ENCODE results near the gene LAMB1. TPM values are rescaled to one million over a fixed set of nuclear protein-coding genes. Genes with fewer than 3 reads are reported as not detected.

Gene LAMB1
- total and polyA plus RNA-seq, 2 of the 13 experiments (the other 11 are each of a cell fraction or from before 2014, with no cell fraction given) = 109 to 124 TPM

DNA sequence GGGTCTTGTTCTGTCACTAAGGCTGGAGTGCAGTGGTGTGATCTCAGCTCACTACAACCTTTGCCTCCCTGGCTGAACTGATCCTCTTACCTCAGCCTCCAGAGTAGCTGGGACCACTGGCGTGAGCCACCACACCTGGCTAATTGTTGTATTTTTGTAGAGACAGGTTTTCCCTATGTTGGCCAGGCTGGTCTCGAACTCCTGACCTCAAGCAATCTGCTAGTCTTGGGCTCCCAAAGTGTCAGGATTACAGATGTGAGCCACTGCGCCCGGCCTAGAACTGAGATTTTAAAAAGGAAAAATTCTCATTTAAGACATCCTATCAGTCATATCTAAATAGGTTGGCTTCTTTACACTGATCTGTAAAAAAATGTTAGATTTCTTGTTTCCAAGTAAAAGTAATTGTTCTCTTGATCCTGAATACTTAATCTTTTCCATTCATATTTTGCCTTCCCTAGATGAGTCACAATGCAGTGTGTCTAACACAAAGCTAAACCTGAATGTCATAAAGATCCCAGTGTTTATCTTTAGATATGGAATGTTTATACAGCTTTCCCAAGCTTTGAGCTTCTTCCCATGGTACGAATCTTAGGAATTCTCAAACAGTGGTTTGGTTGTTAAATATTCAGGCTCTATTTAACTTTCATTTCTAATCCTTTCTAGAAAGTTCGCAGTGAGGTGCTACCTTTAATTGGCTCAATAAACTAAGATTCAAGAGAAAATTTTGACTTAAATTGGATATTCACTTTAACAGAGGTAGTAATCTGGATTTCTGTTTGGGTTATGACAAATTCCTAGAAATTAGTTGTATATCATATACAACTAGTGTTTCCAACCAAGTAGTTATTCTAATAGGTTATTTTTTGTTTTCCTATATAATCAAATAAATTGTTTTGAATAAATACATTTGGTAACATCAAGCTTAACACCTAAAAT, 12.1 kb upstream of the LAMB1 start (continued):
- TF ChIP-seq, protein P1, sequence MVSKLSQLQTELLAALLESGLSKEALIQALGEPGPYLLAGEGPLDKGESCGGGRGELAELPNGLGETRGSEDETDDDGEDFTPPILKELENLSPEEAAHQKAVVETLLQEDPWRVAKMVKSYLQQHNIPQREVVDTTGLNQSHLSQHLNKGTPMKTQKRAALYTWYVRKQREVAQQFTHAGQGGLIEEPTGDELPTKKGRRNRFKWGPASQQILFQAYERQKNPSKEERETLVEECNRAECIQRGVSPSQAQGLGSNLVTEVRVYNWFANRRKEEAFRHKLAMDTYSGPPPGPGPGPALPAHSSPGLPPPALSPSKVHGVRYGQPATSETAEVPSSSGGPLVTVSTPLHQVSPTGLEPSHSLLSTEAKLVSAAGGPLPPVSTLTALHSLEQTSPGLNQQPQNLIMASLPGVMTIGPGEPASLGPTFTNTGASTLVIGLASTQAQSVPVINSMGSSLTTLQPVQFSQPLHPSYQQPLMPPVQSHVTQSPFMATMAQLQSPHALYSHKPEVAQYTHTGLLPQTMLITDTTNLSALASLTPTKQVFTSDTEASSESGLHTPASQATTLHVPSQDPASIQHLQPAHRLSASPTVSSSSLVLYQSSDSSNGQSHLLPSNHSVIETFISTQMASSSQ (IDR thresholded peaks at IDR 0.05; ENCODE audit: low read depth) = peak; percentile 61
- TF ChIP-seq, protein P1 (CRISPR knock-in tag; IDR thresholded peaks at IDR 0.05; ENCODE audit: borderline replicate concordance) = peak; percentile 73; the same call in 1 of the 2 replicates
- TF ChIP-seq, protein P2, sequence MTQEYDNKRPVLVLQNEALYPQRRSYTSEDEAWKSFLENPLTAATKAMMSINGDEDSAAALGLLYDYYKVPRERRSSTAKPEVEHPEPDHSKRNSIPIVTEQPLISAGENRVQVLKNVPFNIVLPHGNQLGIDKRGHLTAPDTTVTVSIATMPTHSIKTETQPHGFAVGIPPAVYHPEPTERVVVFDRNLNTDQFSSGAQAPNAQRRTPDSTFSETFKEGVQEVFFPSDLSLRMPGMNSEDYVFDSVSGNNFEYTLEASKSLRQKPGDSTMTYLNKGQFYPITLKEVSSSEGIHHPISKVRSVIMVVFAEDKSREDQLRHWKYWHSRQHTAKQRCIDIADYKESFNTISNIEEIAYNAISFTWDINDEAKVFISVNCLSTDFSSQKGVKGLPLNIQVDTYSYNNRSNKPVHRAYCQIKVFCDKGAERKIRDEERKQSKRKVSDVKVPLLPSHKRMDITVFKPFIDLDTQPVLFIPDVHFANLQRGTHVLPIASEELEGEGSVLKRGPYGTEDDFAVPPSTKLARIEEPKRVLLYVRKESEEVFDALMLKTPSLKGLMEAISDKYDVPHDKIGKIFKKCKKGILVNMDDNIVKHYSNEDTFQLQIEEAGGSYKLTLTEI (CRISPR knock-in tag; conservative IDR thresholded peaks at IDR 0.05) = no peak
- no peak for TF ChIP-seq ZNF776 (CRISPR knock-in tag; IDR thresholded peaks at IDR 0.05)
- TF ChIP-seq YY1 (IDR thresholded peaks at IDR 0.05; ENCODE audit: insufficient read depth, insufficient replicate concordance, low read depth, low read length) = no peak
- no peak for TF ChIP-seq MTF1 (CRISPR knock-in tag; IDR thresholded peaks at IDR 0.05)
- no peak for TF ChIP-seq ZNF251 (CRISPR knock-in tag; IDR thresholded peaks at IDR 0.05)
- TF ChIP-seq, protein P3, sequence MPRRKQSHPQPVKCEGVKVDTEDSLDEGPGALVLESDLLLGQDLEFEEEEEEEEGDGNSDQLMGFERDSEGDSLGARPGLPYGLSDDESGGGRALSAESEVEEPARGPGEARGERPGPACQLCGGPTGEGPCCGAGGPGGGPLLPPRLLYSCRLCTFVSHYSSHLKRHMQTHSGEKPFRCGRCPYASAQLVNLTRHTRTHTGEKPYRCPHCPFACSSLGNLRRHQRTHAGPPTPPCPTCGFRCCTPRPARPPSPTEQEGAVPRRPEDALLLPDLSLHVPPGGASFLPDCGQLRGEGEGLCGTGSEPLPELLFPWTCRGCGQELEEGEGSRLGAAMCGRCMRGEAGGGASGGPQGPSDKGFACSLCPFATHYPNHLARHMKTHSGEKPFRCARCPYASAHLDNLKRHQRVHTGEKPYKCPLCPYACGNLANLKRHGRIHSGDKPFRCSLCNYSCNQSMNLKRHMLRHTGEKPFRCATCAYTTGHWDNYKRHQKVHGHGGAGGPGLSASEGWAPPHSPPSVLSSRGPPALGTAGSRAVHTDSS (CRISPR knock-in tag; conservative IDR thresholded peaks at IDR 0.05) = no peak
- TF ChIP-seq ZNF558 (CRISPR knock-in tag; IDR thresholded peaks at IDR 0.05; ENCODE audit: borderline replicate concordance) = no peak
- TF ChIP-seq, protein P4, sequence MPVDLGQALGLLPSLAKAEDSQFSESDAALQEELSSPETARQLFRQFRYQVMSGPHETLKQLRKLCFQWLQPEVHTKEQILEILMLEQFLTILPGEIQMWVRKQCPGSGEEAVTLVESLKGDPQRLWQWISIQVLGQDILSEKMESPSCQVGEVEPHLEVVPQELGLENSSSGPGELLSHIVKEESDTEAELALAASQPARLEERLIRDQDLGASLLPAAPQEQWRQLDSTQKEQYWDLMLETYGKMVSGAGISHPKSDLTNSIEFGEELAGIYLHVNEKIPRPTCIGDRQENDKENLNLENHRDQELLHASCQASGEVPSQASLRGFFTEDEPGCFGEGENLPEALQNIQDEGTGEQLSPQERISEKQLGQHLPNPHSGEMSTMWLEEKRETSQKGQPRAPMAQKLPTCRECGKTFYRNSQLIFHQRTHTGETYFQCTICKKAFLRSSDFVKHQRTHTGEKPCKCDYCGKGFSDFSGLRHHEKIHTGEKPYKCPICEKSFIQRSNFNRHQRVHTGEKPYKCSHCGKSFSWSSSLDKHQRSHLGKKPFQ (CRISPR knock-in tag; IDR thresholded peaks at IDR 0.05; ENCODE audit: insufficient replicate concordance) = no peak
- TF ChIP-seq SUZ12 (IDR thresholded peaks at IDR 0.05; ENCODE audit: low read depth, low read length) = no peak
- no peak for TF ChIP-seq SMARCE1 (IDR thresholded peaks at IDR 0.05; ENCODE audit: borderline replicate concordance)
- no peak for TF ChIP-seq STAG1 (CRISPR knock-in tag; IDR thresholded peaks at IDR 0.05)
- peak; percentile 71 for TF ChIP-seq ATF3 (CRISPR knock-in tag; IDR thresholded peaks at IDR 0.05)
- TF ChIP-seq HBP1 (CRISPR knock-in tag; IDR thresholded peaks at IDR 0.05; ENCODE audit: low read depth) = no peak
- no peak for TF ChIP-seq LBX2 (CRISPR knock-in tag; IDR thresholded peaks at IDR 0.05; ENCODE audit: borderline replicate concordance)

Measured in HepG2 (cell line).